Stimulated activated CD4-positive, alpha-beta T cell treated with anti-CD3 and anti-CD28 coated beads, Interleukin-1b, Interleukin-23, amount 100 ng/mL, for 24 hours (primary cell): ENCODE measurements around the gene EHD3.
A peak's percentile ranks its signal among the peaks of the same experiment; 100 is the strongest.

ENCODE experiments used
- DNase-seq, 4 experiments: peaks; one replicate each; pipeline ENCODE4 v3.0.0-alpha.2; 2020; ENCODE audit warnings: low read depth in 4 of 4, low spot score in 1 of 4

EHD3 gene

DNA sequence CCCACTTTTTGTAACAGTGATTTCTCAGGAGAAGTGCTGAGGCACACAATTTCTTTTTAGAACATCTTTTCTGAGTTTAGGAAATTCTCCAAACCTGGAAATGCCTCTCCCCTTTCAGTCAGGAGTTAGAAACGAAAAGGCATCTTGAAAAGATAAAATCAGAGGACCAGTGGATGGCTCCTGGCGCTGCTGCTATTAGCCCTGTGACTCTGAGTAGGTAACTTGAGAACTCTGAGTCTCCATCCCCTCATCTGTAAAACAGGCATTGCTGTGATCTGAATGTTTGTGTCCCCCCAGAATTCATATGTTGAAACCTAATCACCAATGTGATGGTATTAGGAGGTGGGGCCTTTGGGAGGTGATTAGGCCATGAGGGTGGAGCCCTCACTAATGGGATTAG, 50.2 kb downstream of the EHD3 start:
- no peak for DNase-seq

DNA sequence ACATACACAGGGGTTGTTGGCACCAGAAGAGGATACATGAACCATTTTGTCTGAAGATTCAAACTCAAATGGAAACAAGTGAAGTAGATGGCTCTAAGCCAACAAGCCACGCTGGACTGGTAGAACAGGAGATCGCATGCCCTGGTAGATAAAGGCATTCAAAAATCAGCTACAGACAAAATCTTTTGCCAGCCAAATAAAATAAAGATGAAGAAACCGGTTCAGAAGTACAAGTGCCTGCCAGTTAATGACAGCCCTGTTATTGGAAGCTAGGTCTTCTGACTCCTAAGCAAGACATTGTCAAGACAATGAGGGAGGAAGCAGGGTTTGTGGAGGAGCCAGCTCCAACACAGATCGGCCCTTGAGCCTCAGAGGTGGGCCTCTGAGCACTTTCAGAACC, 52.3 kb downstream of the EHD3 start:
- DNase-seq, result no peak

DNA sequence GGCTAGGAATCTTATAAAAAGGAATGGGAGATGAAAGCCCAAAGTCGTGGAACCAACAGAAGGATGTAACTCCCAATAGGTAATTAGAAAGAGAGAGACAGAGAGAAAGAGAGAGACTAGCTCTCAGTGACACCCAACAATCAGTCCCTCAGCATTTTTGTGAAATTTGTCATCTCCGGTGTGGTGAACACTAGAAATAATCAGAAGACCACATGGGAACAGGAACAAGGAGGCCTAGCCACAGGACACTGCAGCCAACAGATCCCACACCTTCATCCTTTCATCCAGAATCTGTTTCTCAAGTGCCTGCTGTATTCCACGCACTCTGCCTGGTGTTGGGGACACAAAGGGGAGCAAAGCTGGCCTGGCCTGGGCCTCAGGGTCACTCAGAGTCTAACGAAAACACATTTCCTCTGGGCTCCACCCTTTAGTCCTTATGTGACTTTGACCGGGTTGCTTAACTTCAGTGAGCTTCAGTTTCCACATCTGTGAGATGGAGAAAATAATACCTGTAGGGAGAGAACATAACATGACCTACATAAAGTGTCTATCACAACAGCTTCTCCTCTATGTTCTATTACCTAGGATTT, 53.1 kb downstream of the EHD3 start:
- no peak for DNase-seq

- DNase-seq, result no peak
These were observed 53.7 kb downstream of the EHD3 start for GRCh38 chr2:31287654-31288053.

- no peak for DNase-seq
These were observed 60.2 kb downstream of the EHD3 start for GRCh38 chr2:31294196-31294595.

- no peak for DNase-seq
These were observed 62.8 kb downstream of the EHD3 start for GRCh38 chr2:31296641-31297287.

DNA sequence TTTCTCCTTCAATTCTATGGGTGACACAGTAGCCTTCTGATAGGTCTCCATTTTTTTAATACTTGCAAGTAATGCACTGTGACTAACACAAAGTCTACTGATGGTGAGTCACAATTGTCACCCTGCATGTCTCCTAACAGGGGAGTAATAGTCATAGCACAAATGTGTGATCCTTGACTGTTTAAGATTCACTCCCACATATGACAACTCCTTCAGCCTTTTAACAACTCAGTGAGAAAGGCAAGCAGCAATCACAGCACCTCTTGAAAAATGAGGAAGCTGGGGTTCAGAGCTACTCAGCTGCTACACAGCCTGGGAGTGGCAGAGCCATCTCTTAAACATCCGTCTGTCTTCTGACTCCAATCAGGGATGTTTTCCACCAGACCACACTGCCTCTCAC, 63.8 kb downstream of the EHD3 start:
- DNase-seq, result no peak

- no peak for DNase-seq
These were observed 65.6 kb downstream of the EHD3 start for GRCh38 chr2:31299547-31299946.

- DNase-seq, result no peak
These were observed 66.4 kb downstream of the EHD3 start for GRCh38 chr2:31300309-31300708.

DNA sequence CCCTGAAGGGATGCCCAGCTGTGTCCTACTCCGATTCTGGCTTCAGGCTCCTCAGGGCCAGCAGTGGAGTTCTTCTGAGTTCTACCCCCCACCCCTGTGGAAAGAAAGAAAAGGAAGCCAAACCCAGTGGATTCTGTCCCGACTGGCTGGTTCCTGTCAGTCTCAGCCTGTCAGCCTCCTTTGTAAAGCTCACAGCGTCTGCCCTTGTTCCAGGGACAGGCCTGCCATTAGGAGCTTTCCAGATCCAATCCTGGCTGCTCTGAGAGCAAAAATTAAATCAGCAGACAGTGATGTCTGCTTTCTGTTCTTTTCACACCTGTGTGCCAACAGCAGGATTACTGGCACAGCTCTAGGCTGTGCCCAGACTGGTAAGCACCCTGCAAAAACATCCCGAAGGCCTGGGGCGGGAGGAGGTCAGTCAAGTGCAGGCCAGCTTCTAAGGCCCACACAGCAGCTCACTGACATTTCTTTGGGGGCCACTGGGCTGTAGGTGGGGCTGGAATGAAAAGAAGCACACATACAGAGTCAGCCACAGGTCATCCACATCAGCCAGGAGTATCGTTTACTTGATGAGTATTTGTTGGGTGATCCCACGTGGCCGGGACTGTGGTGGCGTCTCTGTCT, 69.1 kb downstream of the EHD3 start:
- no peak for DNase-seq

GRCh38 chr2:31304816-31305215, 70.9 kb downstream of the EHD3 start:
- DNase-seq, result no peak

DNA sequence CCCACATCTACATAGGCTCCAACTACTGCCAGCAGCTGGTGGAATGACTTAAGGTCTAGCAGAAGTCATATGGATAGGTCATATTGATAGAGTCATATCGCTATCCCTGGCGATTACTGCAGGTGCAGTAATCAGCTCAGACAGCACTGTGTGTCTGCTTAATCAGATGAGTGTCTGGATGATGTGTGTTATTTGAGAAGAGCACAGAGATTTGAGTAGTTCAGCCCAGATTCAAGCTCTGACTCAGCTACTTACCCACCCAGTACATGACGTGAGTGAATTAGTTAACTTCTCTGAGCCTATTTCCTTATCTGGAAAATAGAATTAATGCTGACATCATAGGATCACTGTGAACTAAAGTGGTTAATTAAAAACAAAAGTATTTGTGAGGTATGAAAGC, 78.9 kb downstream of the EHD3 start:
- no peak for DNase-seq

- DNase-seq, result no peak
These were observed 80.8 kb downstream of the EHD3 start for GRCh38 chr2:31314761-31315160.

- no peak for DNase-seq
These were observed 83.4 kb downstream of the EHD3 start for GRCh38 chr2:31317396-31317795.

GRCh38 chr2:31318361-31319336, 84.7 kb downstream of the EHD3 start:
- peak in 2 of 4 experiments; percentile 13 to 14 for DNase-seq
